Endothelial cell (in vitro differentiated cells): Measurements from ENCODE around the gene TMEM63A. TPM values are rescaled to one million over a fixed set of nuclear protein-coding genes. Genes with fewer than 3 reads are reported as not detected.
A peak's percentile ranks its signal among the peaks of the same experiment; 100 is the strongest.

Source experiments
- DNase-seq: peaks from one replicate; pipeline ENCODE4 v3.0.0; 2021; ENCODE audit warnings: low spot score
- H3K27ac Mint-ChIP-seq: one replicate; pipeline ENCODE4 v1.8.0; 2021; ENCODE audit warnings: mixed read lengths, inconsistent platforms; ENCODE audit not compliant: unreplicated experiment
- H3K27me3 Mint-ChIP-seq: one replicate; pipeline ENCODE4 v1.8.0; 2021; ENCODE audit warnings: mild to moderate bottlenecking, moderate library complexity, mixed read lengths, inconsistent platforms; ENCODE audit not compliant: unreplicated experiment
- H3K36me3 Mint-ChIP-seq: one replicate; pipeline ENCODE4 v1.8.0; 2021; ENCODE audit warnings: mild to moderate bottlenecking, low read depth, mixed read lengths, inconsistent platforms; ENCODE audit not compliant: unreplicated experiment
- H3K4me1 Mint-ChIP-seq: one replicate; pipeline ENCODE4 v1.8.0; 2021; ENCODE audit warnings: mild to moderate bottlenecking, mixed read lengths, inconsistent platforms; ENCODE audit not compliant: unreplicated experiment
- H3K4me3 Mint-ChIP-seq: one replicate; pipeline ENCODE4 v1.8.0; 2021; ENCODE audit warnings: mild to moderate bottlenecking, mixed read lengths, inconsistent platforms; ENCODE audit not compliant: unreplicated experiment
- H3K9me3 Mint-ChIP-seq: one replicate; pipeline ENCODE4 v1.8.0; 2021; ENCODE audit warnings: mixed read lengths, inconsistent platforms; ENCODE audit not compliant: unreplicated experiment
- total RNA-seq: library from RNA; stranded (reverse); fragmentation: NEBNext Ultra II Directional; extraction: Animal tissue kit (Norgen Biotek cat#: 25700); gene quantifications from one replicate; pipeline ENCODE4 v1.2.1, GENCODE V29; 2021; ENCODE audit not compliant: unreplicated experiment
- TF ChIP-seq, protein P1 (sequence below): fragments of 200-600 bp; sonication (generic); IDR thresholded peaks from one replicate; pipeline ENCODE4 v1.5.0; 2021; ENCODE audit warnings: antibody characterized with exemption; ENCODE audit not compliant: unreplicated experiment

The TMEM63A gene
- total RNA-seq, 1 donor from 2014 or later, result 79.9 TPM

DNA sequence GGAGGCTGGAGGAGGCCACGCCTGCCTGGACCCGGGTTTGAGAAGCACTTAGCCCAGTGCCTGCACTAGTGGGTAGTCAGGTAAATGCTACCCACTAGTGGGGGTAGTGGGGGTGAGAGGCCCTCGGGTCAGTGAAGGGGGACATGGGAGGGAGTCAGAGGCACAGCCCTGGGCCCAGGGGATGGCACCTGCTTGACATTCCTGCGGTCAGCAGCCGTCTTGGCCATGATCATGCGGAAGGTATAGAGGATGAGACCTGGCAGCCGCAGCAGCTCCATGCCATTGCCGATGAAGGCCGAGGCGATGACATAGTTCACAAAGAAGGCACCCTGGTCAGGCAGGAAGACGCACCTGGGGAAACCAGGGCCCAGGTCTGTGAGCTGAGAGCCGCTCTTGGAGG lies 28.7 kb downstream of the TMEM63A start:
- peaks cover 6% of the 10 kb centered on the region for H3K4me1 Mint-ChIP-seq
- peaks cover 4% of the 10 kb centered on the region for H3K27me3 Mint-ChIP-seq
- H3K36me3 Mint-ChIP-seq, result peaks cover 50% of the 10 kb centered on the region
- TF ChIP-seq, protein P1, sequence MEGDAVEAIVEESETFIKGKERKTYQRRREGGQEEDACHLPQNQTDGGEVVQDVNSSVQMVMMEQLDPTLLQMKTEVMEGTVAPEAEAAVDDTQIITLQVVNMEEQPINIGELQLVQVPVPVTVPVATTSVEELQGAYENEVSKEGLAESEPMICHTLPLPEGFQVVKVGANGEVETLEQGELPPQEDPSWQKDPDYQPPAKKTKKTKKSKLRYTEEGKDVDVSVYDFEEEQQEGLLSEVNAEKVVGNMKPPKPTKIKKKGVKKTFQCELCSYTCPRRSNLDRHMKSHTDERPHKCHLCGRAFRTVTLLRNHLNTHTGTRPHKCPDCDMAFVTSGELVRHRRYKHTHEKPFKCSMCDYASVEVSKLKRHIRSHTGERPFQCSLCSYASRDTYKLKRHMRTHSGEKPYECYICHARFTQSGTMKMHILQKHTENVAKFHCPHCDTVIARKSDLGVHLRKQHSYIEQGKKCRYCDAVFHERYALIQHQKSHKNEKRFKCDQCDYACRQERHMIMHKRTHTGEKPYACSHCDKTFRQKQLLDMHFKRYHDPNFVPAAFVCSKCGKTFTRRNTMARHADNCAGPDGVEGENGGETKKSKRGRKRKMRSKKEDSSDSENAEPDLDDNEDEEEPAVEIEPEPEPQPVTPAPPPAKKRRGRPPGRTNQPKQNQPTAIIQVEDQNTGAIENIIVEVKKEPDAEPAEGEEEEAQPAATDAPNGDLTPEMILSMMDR, result no peak
- H3K27ac Mint-ChIP-seq, result no peak overlapping the region
- DNase-seq, result no peak
- H3K9me3 Mint-ChIP-seq, result no peaks in the 10 kb centered on the region
- H3K4me3 Mint-ChIP-seq, result no peak overlapping the region

DNA sequence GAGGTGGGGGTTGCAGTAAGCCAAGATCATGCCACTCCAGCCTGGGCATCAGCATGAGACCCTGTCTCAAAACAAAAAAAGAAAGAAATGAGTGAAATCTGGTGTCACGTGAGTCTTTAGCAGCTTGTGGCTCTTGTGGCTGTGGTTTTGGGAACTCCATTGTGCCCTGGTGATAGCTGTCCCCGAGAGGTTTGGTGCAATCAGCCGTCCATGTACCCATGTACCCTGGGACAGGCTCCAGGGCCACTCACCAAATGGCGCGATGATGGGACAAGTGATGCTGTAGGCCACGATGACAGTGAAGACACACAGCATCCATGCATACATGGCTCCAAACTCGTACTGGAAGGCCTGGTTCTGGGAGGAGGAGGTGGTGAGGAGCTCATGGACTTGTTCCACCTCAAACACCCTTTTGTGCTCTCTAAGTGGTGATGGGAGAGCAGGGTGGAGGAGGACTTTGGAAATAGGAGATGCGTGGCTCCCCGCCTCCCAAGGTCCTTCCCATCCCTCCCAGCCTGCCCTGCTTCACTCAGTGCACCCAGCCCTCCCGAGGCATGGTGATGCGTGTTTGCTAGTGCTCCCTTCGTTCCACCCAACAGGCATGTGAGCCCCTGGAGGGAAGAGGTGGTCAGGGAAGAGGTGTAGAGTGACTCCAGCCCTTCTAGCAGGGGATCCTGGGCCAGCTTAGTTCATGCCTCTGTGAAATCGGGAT lies 29.6 kb downstream of the TMEM63A start:
- Mint-ChIP-seq H3K27ac (no peak overlapping the region), H3K9me3 (no peaks in the 10 kb centered on the region), H3K27me3 (peaks cover 7% of the 10 kb centered on the region), H3K4me3 (no peak overlapping the region), H3K4me1 (peaks cover 12% of the 10 kb centered on the region), H3K36me3 (peaks cover 56% of the 10 kb centered on the region)
- DNase-seq, result no peak
- TF ChIP-seq, protein P1, result no peak

DNA sequence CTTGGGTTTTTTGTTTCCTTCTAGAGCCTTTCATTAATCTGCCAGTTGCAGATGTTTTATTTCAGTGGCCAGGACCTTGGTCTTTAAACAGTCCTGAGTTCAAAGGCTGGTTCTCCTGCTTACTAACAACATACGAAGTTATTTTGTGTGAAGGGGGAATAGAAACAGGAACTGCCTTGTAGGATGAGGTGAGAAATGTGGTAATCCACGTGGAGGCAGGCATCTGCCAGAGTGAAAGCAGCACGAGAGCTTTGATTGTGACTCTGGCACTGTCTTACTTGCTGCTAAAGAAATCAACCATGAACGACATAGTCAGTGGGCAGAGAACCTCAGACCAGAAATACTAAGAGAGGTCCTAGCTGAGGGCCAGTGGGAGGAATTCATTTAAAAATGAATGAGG lies 30.4 kb downstream of the TMEM63A start:
- Mint-ChIP-seq H3K27me3 (peaks cover 7% of the 10 kb centered on the region), H3K27ac (no peak overlapping the region), H3K4me1 (peaks cover 12% of the 10 kb centered on the region), H3K36me3 (peaks cover 60% of the 10 kb centered on the region), H3K9me3 (no peaks in the 10 kb centered on the region), H3K4me3 (peak overlapping the region; percentile 33)
- DNase-seq, result no peak
- TF ChIP-seq, protein P1, result no peak

DNA sequence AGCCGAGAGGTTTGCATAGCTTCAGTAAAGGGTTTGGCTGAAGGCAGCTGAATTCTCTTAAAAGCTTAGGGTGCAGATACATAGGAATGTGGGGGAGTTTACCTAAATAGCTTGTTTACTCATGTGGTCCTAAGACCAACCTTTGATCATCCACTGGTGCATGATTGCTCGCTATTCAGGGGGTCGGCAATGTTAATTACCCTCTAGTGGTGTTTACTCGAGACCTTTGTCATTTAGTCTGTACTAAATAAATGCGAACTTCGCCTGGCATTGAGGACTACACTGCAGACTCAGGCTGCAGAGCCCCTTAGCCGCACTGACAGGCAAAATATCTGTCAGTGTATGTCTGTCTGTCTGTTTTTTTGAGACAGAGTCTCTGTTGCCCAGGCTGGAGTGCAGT lies 31.8 kb downstream of the TMEM63A start:
- H3K4me3 Mint-ChIP-seq, result no peak overlapping the region
- no peak for DNase-seq
- peaks cover 69% of the 10 kb centered on the region for H3K36me3 Mint-ChIP-seq
- peaks cover 7% of the 10 kb centered on the region for H3K27me3 Mint-ChIP-seq
- TF ChIP-seq, protein P1, result no peak
- H3K9me3 Mint-ChIP-seq, result no peaks in the 10 kb centered on the region
- peaks cover 12% of the 10 kb centered on the region for H3K4me1 Mint-ChIP-seq
- peak overlapping the region; percentile 36 for H3K27ac Mint-ChIP-seq

DNA sequence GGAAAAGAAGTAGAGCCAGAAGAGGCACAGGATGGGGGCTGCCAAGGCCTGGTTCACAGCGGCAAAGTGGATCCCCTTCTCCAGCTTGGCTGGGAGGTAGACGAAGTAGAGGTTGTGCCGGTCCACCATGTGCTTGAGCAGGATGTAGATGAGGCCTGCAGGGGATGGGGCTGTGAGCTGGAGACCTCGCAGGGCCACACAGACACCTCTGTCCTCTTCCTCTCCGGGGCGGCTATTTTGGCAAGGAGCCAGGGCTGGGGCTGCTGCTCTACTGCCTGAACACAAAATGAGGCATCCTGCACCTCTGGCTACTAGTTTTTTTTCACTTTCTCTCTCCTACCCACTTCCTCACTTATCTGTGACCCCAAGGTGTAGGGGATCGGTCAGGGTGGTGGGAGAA lies 32.3 kb downstream of the TMEM63A start:
- peaks cover 12% of the 10 kb centered on the region for H3K4me1 Mint-ChIP-seq
- no peaks in the 10 kb centered on the region for H3K9me3 Mint-ChIP-seq
- H3K36me3 Mint-ChIP-seq, result peaks cover 69% of the 10 kb centered on the region
- DNase-seq, result no peak
- H3K27me3 Mint-ChIP-seq, result peaks cover 7% of the 10 kb centered on the region
- H3K27ac Mint-ChIP-seq, result peak overlapping the region; percentile 36
- TF ChIP-seq, protein P1, result no peak
- peak overlapping the region; percentile 69 for H3K4me3 Mint-ChIP-seq
